GM21529 (cell line): ENCODE measurements around the gene TMEM108.
"Not testable (repeated sequence)": the region's sequence is repeated elsewhere in the genome, so short reads cannot be mapped to it uniquely, and the experiment has no call there.

Source experiments
- ATAC-seq: cut with Tn5 transposase; IDR thresholded peaks from one replicate; pipeline ENCODE4 v1.9.1; 2021; ENCODE audit not compliant: unreplicated experiment

The TMEM108 gene

GRCh38 chr3:133038089-133038730, at the start of gene TMEM108:
Gene TMEM108 (plus strand): TSS chr3:133038391.
- ATAC-seq: no peak

GRCh38 chr3:132995971-132996370, 42.2 kb upstream of the TMEM108 start:
- ATAC-seq: no peak

GRCh38 chr3:132997404-132998185, 40.6 kb upstream of the TMEM108 start:
- ATAC-seq: no peak

- not testable (repeated sequence) for ATAC-seq
Observed at GRCh38 chr3:133005032-133005431, 33.2 kb upstream of the TMEM108 start.

GRCh38 chr3:133007601-133008000, 30.6 kb upstream of the TMEM108 start:
- ATAC-seq: no peak

- no peak for ATAC-seq
Observed at GRCh38 chr3:133014325-133014724, 23.9 kb upstream of the TMEM108 start.

- not testable (repeated sequence) for ATAC-seq
Observed at GRCh38 chr3:133015573-133015972, 22.6 kb upstream of the TMEM108 start.

GRCh38 chr3:133016838-133017309, 21.3 kb upstream of the TMEM108 start:
- ATAC-seq: no peak

- ATAC-seq: no peak
Observed at GRCh38 chr3:133018921-133019320, 19.3 kb upstream of the TMEM108 start.

GRCh38 chr3:133021206-133021605, 17.0 kb upstream of the TMEM108 start:
- ATAC-seq: no peak

- no peak for ATAC-seq
Observed at GRCh38 chr3:133023362-133023761, 14.8 kb upstream of the TMEM108 start.

GRCh38 chr3:133025546-133025945, 12.6 kb upstream of the TMEM108 start:
- ATAC-seq: no peak

- no peak for ATAC-seq
Observed at GRCh38 chr3:133032301-133032700, 5.9 kb upstream of the TMEM108 start.

- ATAC-seq: no peak
Observed at GRCh38 chr3:133037436-133037835, 755 bp upstream of the TMEM108 start.

GRCh38 chr3:133038731-133039375, 662 bp downstream of the TMEM108 start:
- no peak for ATAC-seq

- peak; percentile 52 for ATAC-seq
Observed at GRCh38 chr3:133040696-133041523, 2.7 kb downstream of the TMEM108 start.

GRCh38 chr3:133041524-133041829, 3.3 kb downstream of the TMEM108 start:
- ATAC-seq: no peak

GRCh38 chr3:133042778-133043177, 4.6 kb downstream of the TMEM108 start:
- ATAC-seq: no peak

- ATAC-seq: no peak
Observed at GRCh38 chr3:133047980-133048379, 9.8 kb downstream of the TMEM108 start.

- ATAC-seq: no peak
Observed at GRCh38 chr3:133049491-133049890, 11.3 kb downstream of the TMEM108 start.

GRCh38 chr3:133050891-133051290, 12.7 kb downstream of the TMEM108 start:
- ATAC-seq: no peak
